ENCODE results near the gene CAGE1. TPM values are rescaled to one million over a fixed set of nuclear protein-coding genes. Genes with fewer than 3 reads are reported as not detected.
A peak's percentile ranks its signal among the peaks of the same experiment; 100 is the strongest.
"Not testable (repeated sequence)": the region's sequence is repeated elsewhere in the genome, so short reads cannot be mapped to it uniquely, and the experiment has no call there.

Gene CAGE1
- total RNA-seq, 1 donor from 2014 or later, result not detected

GRCh38 chr6:7316658-7317533, 72.6 kb downstream of the CAGE1 start:
- Histone ChIP-seq H3K27me3 (no peaks in the 10 kb centered on the region), H3K36me3 (no peaks in the 10 kb centered on the region), H3K27ac (no peak overlapping the region), H3K9me3 (no peaks in the 10 kb centered on the region), H3K4me3 (no peak overlapping the region), H3K4me1 (peaks cover 13% of the 10 kb centered on the region)
- TF ChIP-seq POLR2AphosphoS5 (IDR thresholded peaks at IDR 0.05; ENCODE audit: insufficient read depth in 1 of 2, low read depth in 1 of 2), result no peak
- TF ChIP-seq, protein P1, sequence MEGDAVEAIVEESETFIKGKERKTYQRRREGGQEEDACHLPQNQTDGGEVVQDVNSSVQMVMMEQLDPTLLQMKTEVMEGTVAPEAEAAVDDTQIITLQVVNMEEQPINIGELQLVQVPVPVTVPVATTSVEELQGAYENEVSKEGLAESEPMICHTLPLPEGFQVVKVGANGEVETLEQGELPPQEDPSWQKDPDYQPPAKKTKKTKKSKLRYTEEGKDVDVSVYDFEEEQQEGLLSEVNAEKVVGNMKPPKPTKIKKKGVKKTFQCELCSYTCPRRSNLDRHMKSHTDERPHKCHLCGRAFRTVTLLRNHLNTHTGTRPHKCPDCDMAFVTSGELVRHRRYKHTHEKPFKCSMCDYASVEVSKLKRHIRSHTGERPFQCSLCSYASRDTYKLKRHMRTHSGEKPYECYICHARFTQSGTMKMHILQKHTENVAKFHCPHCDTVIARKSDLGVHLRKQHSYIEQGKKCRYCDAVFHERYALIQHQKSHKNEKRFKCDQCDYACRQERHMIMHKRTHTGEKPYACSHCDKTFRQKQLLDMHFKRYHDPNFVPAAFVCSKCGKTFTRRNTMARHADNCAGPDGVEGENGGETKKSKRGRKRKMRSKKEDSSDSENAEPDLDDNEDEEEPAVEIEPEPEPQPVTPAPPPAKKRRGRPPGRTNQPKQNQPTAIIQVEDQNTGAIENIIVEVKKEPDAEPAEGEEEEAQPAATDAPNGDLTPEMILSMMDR (IDR thresholded peaks at IDR 0.05), result no peak
- no peak for DNase-seq (ENCODE audit: extremely low spot score in 2 of 2)
- intact Hi-C loops (cut with DNase I), result no loop called here

GRCh38 chr6:7315948-7316365, 73.6 kb downstream of the CAGE1 start:
- Histone ChIP-seq H3K36me3 (no peaks in the 10 kb centered on the region), H3K9me3 (no peaks in the 10 kb centered on the region), H3K27me3 (no peaks in the 10 kb centered on the region), H3K4me1 (peaks cover 22% of the 10 kb centered on the region), H3K4me3 (no peak overlapping the region), H3K27ac (no peak overlapping the region)
- TF ChIP-seq, protein P1 (IDR thresholded peaks at IDR 0.05), result no peak
- TF ChIP-seq POLR2AphosphoS5 (IDR thresholded peaks at IDR 0.05; ENCODE audit: insufficient read depth in 1 of 2, low read depth in 1 of 2), result no peak
- TF ChIP-seq POLR2A (IDR thresholded peaks at IDR 0.05), result no peak
- intact Hi-C loops (cut with DNase I), result no loop called here
- no peak for DNase-seq (ENCODE audit: extremely low spot score in 2 of 2)

- H3K27me3 ChIP-seq; H3K4me3 ChIP-seq; intact Hi-C loops (cut with DNase I); H3K27ac ChIP-seq; DNase-seq (ENCODE audit: extremely low spot score in 2 of 2); H3K36me3 ChIP-seq; H3K9me3 ChIP-seq: not testable (repeated sequence)
- peaks cover 29% of the 10 kb centered on the region for H3K4me1 ChIP-seq
Measured at GRCh38 chr6:7315087-7315947, 74.2 kb downstream of the CAGE1 start.

DNA sequence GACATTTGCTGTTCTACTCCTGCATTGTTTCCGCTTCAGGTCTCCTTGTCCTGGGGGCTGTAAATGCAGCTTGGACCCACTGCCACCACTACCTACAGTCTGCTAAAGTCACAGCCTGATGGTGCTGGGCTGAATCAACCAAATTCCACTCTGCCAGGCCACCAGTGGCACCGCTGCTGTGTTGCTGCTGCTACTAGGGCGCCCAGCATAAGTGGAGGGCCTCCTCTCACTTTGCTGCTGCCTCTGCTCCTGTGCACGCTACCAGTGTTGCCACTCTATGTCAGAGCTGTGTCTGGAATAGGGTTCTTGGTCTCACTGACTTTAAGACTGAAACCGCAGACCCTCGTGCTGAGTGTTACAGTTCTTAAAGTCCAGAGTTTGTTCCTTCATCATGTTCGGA, 75.1 kb downstream of the CAGE1 start:
- Histone ChIP-seq H3K9me3 (no peaks in the 10 kb centered on the region), H3K27me3 (no peaks in the 10 kb centered on the region), H3K36me3 (peaks cover 0 to 3% of the 10 kb centered on the region in 2 donors), H3K4me3 (no peak overlapping the region), H3K27ac (no peak overlapping the region), H3K4me1 (peaks cover 34% of the 10 kb centered on the region)
- intact Hi-C loops (cut with DNase I), result no loop called here
- DNase-seq (ENCODE audit: extremely low spot score in 2 of 2), result no peak
- TF ChIP-seq POLR2A (IDR thresholded peaks at IDR 0.05), result no peak
- no peak for TF ChIP-seq POLR2AphosphoS5 (IDR thresholded peaks at IDR 0.05; ENCODE audit: insufficient read depth in 1 of 2, low read depth in 1 of 2)
- TF ChIP-seq, protein P1 (IDR thresholded peaks at IDR 0.05), result no peak

DNA sequence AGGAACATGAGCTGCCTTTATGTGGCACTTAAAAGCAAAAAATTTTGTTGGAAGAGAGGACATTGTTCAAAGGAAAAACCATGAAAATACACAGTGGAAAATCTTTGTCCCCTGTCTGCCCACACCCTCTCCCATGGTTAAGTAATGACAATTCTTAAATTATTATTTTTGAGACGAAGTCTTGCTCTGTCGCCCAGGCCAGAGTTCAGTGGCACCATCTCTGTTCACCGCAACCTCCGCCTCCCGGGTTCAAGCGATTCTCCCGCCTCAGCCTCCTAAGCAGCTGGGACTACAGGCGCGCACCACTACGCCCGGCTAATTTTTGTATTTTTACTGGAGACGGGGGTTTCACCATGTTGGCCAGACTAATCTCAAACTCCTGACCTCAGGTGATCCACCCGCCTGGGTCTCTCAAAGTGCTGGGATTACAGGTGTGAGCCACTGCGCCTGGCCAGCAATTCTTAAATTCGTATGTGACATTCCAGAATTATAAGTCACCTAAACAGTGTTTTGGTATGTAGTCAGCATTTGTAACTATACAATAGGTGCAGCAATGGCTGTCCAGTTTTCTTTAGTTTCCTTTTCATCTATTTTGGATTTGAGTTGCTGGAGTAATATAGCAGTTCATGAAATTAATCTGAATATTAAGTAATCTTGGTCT, 75.9 kb downstream of the CAGE1 start:
- Histone ChIP-seq H3K4me1 (peaks cover 42% of the 10 kb centered on the region), H3K36me3 (peaks cover 0 to 11% of the 10 kb centered on the region in 2 donors), H3K9me3 (no peaks in the 10 kb centered on the region), H3K27me3 (no peaks in the 10 kb centered on the region), H3K27ac (peak overlapping the region; percentile 92), H3K4me3 (peak overlapping the region; percentile 94 to 97)
- DNase-seq (ENCODE audit: extremely low spot score in 2 of 2), result no peak
- intact Hi-C loops (cut with DNase I), result no loop called here
- TF ChIP-seq POLR2AphosphoS5 (IDR thresholded peaks at IDR 0.05; ENCODE audit: insufficient read depth in 1 of 2, low read depth in 1 of 2) (no peak), POLR2A (IDR thresholded peaks at IDR 0.05) (no peak)
- TF ChIP-seq, protein P1 (IDR thresholded peaks at IDR 0.05), result no peak
